ENCODE measurements around the gene SPATA24. TPM values are rescaled to one million over a fixed set of nuclear protein-coding genes. Genes with fewer than 3 reads are reported as not detected.

Gene SPATA24
- total RNA-seq, 2 experiments from 2014 or later = 6.3 to 6.4 TPM

DNA sequence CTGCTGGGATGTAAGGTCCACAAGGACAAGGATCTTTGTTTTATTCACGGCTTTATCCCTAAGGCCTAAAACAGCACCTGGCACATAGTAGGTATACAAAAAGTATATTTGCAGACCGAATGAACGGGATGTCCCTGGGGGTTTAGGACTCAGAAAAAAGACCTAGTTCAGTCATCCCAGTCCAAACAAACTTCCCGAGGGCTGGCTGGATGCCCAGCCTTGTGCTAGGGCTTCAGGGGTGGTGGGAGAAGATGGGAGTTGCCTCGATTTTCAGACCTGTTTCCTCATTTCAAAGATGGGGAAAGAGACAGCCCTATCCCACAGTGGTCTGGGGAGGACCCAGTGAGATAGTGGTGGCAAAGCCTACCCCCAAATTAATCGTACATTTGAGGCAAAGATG is 6.0 kb downstream of the SPATA24 start:
- peaks cover 31% of the 10 kb centered on the region for H3K4me1 Mint-ChIP-seq
- no peaks in the 10 kb centered on the region for H3K27me3 Mint-ChIP-seq
- DNase-seq = no peak
- no peak for ATAC-seq (ENCODE audit: low read depth)
- no peak overlapping the region for H3K27ac Mint-ChIP-seq
- H3K9me3 Mint-ChIP-seq = no peaks in the 10 kb centered on the region
- POLR2A ChIA-PET = interaction anchor here (0.7 kb wide), 1 partner anchor 207 kb away, joined by 3 read pairs; no protein-coding TSS in a partner anchor
- no peak overlapping the region for H3K4me3 Mint-ChIP-seq
- peaks cover 16% of the 10 kb centered on the region for H3K36me3 Mint-ChIP-seq

DNA sequence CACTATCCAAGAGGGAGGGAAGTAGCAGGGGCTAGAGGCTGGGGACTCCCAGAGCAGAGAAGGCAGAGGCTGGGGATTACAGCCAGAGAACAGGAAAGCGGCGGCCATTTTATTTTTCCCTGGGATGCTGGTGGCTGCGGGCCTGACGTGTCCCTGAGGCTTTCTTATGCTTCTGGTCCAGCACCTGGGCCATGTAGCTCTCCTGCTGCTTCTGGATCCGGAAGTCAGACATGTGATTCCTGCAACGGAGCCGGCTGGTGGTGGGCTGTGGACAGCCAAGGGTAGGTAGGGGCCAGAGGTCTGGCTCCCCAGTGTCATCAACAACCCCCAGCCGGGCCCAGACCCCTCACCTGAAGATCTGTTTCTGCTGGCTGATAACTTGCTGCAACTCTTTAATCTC is 7.2 kb downstream of the SPATA24 start:
- Mint-ChIP-seq H3K36me3 (peaks cover 17% of the 10 kb centered on the region), H3K9me3 (no peaks in the 10 kb centered on the region), H3K27ac (no peak overlapping the region), H3K4me1 (peaks cover 27% of the 10 kb centered on the region), H3K27me3 (no peaks in the 10 kb centered on the region), H3K4me3 (no peak overlapping the region)
- DNase-seq (no peak), ATAC-seq (ENCODE audit: low read depth) (no peak)
- POLR2A ChIA-PET = interaction anchor here (0.8 to 1.2 kb wide), 3 partner anchors 15 to 97 kb away, joined by 3 read pairs; partner anchors contain the start of gene STING1

- Mint-ChIP-seq H3K9me3 (no peaks in the 10 kb centered on the region), H3K27me3 (no peaks in the 10 kb centered on the region), H3K4me3 (no peak overlapping the region), H3K4me1 (peaks cover 33% of the 10 kb centered on the region), H3K27ac (no peak overlapping the region), H3K36me3 (peaks cover 15% of the 10 kb centered on the region)
- DNase-seq (no peak), ATAC-seq (ENCODE audit: low read depth) (no peak)
- POLR2A ChIA-PET = interaction anchor here (0.8 to 1.2 kb wide), 5 partner anchors 8 to 96 kb away, joined by 3 to 4 read pairs (median 3); partner anchors contain the start of genes SPATA24 and STING1
Observed at GRCh38 chr5:139395844-139396640, 7.8 kb downstream of the SPATA24 start.

- Mint-ChIP-seq H3K4me1 (peaks cover 45% of the 10 kb centered on the region), H3K36me3 (peaks cover 15% of the 10 kb centered on the region), H3K27ac (peak within 1 kb of the TSS; percentile 95), H3K27me3 (no peaks in the 10 kb centered on the region), H3K4me3 (peak within 1 kb of the TSS; percentile 96), H3K9me3 (no peaks in the 10 kb centered on the region)
- ATAC-seq (ENCODE audit: low read depth) = no peak
- POLR2A ChIA-PET = interaction anchor here (0.5 to 2.3 kb wide), 4 partner anchors 9 to 101 kb away, joined by 3 to 6 read pairs (median 4); partner anchors contain the start of genes MATR3 and SPATA24
- DNase-seq = no peak
Observed at GRCh38 chr5:139394654-139395566, 9.0 kb downstream of the SPATA24 start, which contains the start of gene PROB1. TSS of gene PROB1 (minus strand) at chr5:139395104. CDS start at chr5:139395081, 23 bp downstream.

GRCh38 chr5:139394123-139394653 is 9.7 kb downstream of the SPATA24 start:
- peak overlapping the region; percentile 96 for H3K4me3 Mint-ChIP-seq
- H3K36me3 Mint-ChIP-seq = peaks cover 18% of the 10 kb centered on the region
- POLR2A ChIA-PET = interaction anchor here (0.5 to 9.1 kb wide), 4 partner anchors 10 to 101 kb away, joined by 3 to 105 read pairs (median 5); partner anchors contain the start of genes MATR3, PAIP2 and SPATA24
- H3K27me3 Mint-ChIP-seq = no peaks in the 10 kb centered on the region
- DNase-seq = peak; percentile 84
- peak overlapping the region; percentile 95 for H3K27ac Mint-ChIP-seq
- H3K9me3 Mint-ChIP-seq = no peaks in the 10 kb centered on the region
- ATAC-seq (ENCODE audit: low read depth) = peak; percentile 6
- H3K4me1 Mint-ChIP-seq = peaks cover 46% of the 10 kb centered on the region

GRCh38 chr5:139393497-139394122 is 10.3 kb downstream of the SPATA24 start:
- POLR2A ChIA-PET = interaction anchor here (0.9 to 9.1 kb wide), 6 partner anchors 9 to 100 kb away, joined by 3 to 105 read pairs (median 6); partner anchors contain the start of genes MATR3, PAIP2 and SPATA24
- H3K27ac Mint-ChIP-seq = peak overlapping the region; percentile 95

GRCh38 chr5:139392678-139393496 is 11.0 kb downstream of the SPATA24 start:
- Mint-ChIP-seq H3K27ac (peak overlapping the region; percentile 95), H3K27me3 (no peaks in the 10 kb centered on the region), H3K4me1 (peaks cover 52% of the 10 kb centered on the region), H3K9me3 (no peaks in the 10 kb centered on the region), H3K4me3 (peak overlapping the region; percentile 96), H3K36me3 (peaks cover 15% of the 10 kb centered on the region)
- peak; percentile 67 for ATAC-seq (ENCODE audit: low read depth)
- POLR2A ChIA-PET = interaction anchor here (0.6 to 9.1 kb wide), 7 partner anchors 9 to 168 kb away, joined by 3 to 105 read pairs (median 6); partner anchors contain the start of genes MATR3, PAIP2, SPATA24 and UBE2D2
- peak; percentile 94 for DNase-seq

More at GRCh38 chr5:139393497-139394122, 10.3 kb downstream of the SPATA24 start:
- Mint-ChIP-seq H3K4me1 (peaks cover 49% of the 10 kb centered on the region), H3K27me3 (no peaks in the 10 kb centered on the region), H3K4me3 (peak overlapping the region; percentile 96), H3K36me3 (peaks cover 17% of the 10 kb centered on the region), H3K9me3 (no peaks in the 10 kb centered on the region)
- ATAC-seq (ENCODE audit: low read depth) (no peak), DNase-seq (no peak)

- POLR2A ChIA-PET = interaction anchor here (0.6 to 9.1 kb wide), 10 partner anchors 10 to 169 kb away, joined by 3 to 105 read pairs (median 6); partner anchors contain the start of genes MATR3, PAIP2, SMIM33 and SPATA24
- Mint-ChIP-seq H3K4me1 (peaks cover 54% of the 10 kb centered on the region), H3K27me3 (no peaks in the 10 kb centered on the region), H3K9me3 (no peaks in the 10 kb centered on the region), H3K36me3 (peaks cover 13% of the 10 kb centered on the region), H3K4me3 (peak overlapping the region; percentile 99), H3K27ac (peak overlapping the region; percentile 100)
- DNase-seq (no peak), ATAC-seq (ENCODE audit: low read depth) (peak; percentile 22)
Observed at GRCh38 chr5:139392324-139392677, 11.6 kb downstream of the SPATA24 start.

- DNase-seq (no peak), ATAC-seq (ENCODE audit: low read depth) (peak; percentile 4)
- no peaks in the 10 kb centered on the region for H3K9me3 Mint-ChIP-seq
- peaks cover 48% of the 10 kb centered on the region for H3K4me1 Mint-ChIP-seq
- POLR2A ChIA-PET = interaction anchor here (0.7 to 9.1 kb wide), 14 partner anchors 11 to 816 kb away, joined by 3 to 105 read pairs (median 4); partner anchors contain the start of genes HSPA9, MATR3, PAIP2 and SIL1
- peaks cover 10% of the 10 kb centered on the region for H3K36me3 Mint-ChIP-seq
- no peaks in the 10 kb centered on the region for H3K27me3 Mint-ChIP-seq
- peak overlapping the region; percentile 100 for H3K27ac Mint-ChIP-seq
- H3K4me3 Mint-ChIP-seq = peak overlapping the region; percentile 99
Observed at GRCh38 chr5:139391570-139392323, 12.1 kb downstream of the SPATA24 start.

- DNase-seq = peak; percentile 43
- H3K4me1 Mint-ChIP-seq = peaks cover 47% of the 10 kb centered on the region
- H3K36me3 Mint-ChIP-seq = peaks cover 10% of the 10 kb centered on the region
Observed at GRCh38 chr5:139390639-139391569, 13.0 kb downstream of the SPATA24 start.

More at GRCh38 chr5:139390639-139391569, 13.0 kb downstream of the SPATA24 start:
- no peaks in the 10 kb centered on the region for H3K27me3 Mint-ChIP-seq
- POLR2A ChIA-PET = interaction anchor here (0.7 to 9.1 kb wide), 19 partner anchors 8 to 942 kb away, joined by 3 to 105 read pairs (median 3); partner anchors contain the start of genes HSPA9, MATR3, PAIP2 and SIL1
- H3K27ac Mint-ChIP-seq = peak overlapping the region; percentile 100
- no peaks in the 10 kb centered on the region for H3K9me3 Mint-ChIP-seq
- no peak for ATAC-seq (ENCODE audit: low read depth)
- H3K4me3 Mint-ChIP-seq = peak overlapping the region; percentile 99

Measured in activated naive CD8-positive, alpha-beta T cell treated with anti-CD3 and anti-CD28 coated beads, Interleukin-2, amount 10 ng/mL, durations not matched to agents 7 days and 5 days (primary cell).